HEK293 (cell line): ENCODE data around the gene LRRC8C.

Source experiments
- CTCF ChIA-PET: fragments of 350-600 bp; formaldehyde crosslinking; extraction: SDS; loops from one replicate; lab custom pipeline; 2021; ENCODE audit warnings: antibody characterized with exemption; lab: Yijun Ruan, JAX
- POLR2A ChIA-PET: fragments of 300-600 bp; formaldehyde crosslinking; extraction: SDS; loops from one replicate; lab custom pipeline; 2020; ENCODE audit warnings: antibody characterized with exemption, inconsistent platforms; lab: Yijun Ruan, JAX
- H3K27ac ChIP-seq: fragments of 200-500 bp; sonication (Bioruptor generic); 2 replicates; pipeline ENCODE4 v1.5.1; 2014; ENCODE audit warnings: low read depth, low read length, control low read depth, inconsistent platforms; ENCODE audit errors: extremely low read depth
- H3K36me3 ChIP-seq, 2 experiments: fragments of 200-500 bp in 1 of 2; sonication (Bioruptor generic) in 1 of 2; 1 replicate in 1 of 2; 2 replicates in 1 of 2; pipeline ENCODE4 v1.5.1; 2014 to 2017; ENCODE audit warnings: inconsistent platforms in 2 of 2, low read length in 2 of 2; ENCODE audit not compliant: control insufficient read depth in 2 of 2, insufficient read depth in 1 of 2
- H3K4me1 ChIP-seq: fragments of 200-500 bp; sonication (Bioruptor generic); 2 replicates; pipeline ENCODE4 v1.5.1; 2014; ENCODE audit warnings: mild to moderate bottlenecking, low read length, inconsistent platforms; ENCODE audit not compliant: control insufficient read depth, insufficient read depth
- H3K4me3 ChIP-seq: 2 replicates; pipeline ENCODE4 v1.5.1; 2011; ENCODE audit warnings: low read depth, mild to moderate bottlenecking, control low read depth, low read length, moderate library complexity
- H3K9me3 ChIP-seq: fragments of 200-500 bp; sonication (Bioruptor generic); 2 replicates; pipeline ENCODE4 v1.5.1; 2014; ENCODE audit warnings: low read depth, low read length, inconsistent platforms; ENCODE audit not compliant: control insufficient read depth, insufficient read depth
- BCL11A ChIP-seq: fragments of 450-650 bp; formaldehyde crosslinking; IDR thresholded peaks from 2 replicates; pipeline ENCODE4 v1.5.1; 2016; ENCODE audit warnings: low read depth, missing biosample characterization, missing genetic modification characterization
- GLI4 ChIP-seq: fragments of 450-650 bp; formaldehyde crosslinking; IDR thresholded peaks from 2 replicates; pipeline ENCODE4 v1.5.1; 2016; ENCODE audit warnings: missing biosample characterization, missing genetic modification characterization
- GLIS1 ChIP-seq: fragments of 450-650 bp; formaldehyde crosslinking; IDR thresholded peaks from 2 replicates; pipeline ENCODE4 v1.5.1; 2016; ENCODE audit warnings: missing biosample characterization, missing genetic modification characterization
- KLF8 ChIP-seq: fragments of 450-650 bp; formaldehyde crosslinking; IDR thresholded peaks from 2 replicates; pipeline ENCODE4 v1.5.1; 2016; ENCODE audit warnings: missing biosample characterization, missing genetic modification characterization
- PRDM4 ChIP-seq: fragments of 450-650 bp; formaldehyde crosslinking; IDR thresholded peaks from 2 replicates; pipeline ENCODE4 v1.5.1; 2017; ENCODE audit warnings: missing biosample characterization, missing genetic modification characterization
- ZFP37 ChIP-seq: fragments of 450-650 bp; formaldehyde crosslinking; IDR thresholded peaks from 2 replicates; pipeline ENCODE4 v1.5.1; 2016; ENCODE audit warnings: missing biosample characterization, missing genetic modification characterization
- ZNF19 ChIP-seq: fragments of 450-650 bp; formaldehyde crosslinking; IDR thresholded peaks from 2 replicates; pipeline ENCODE4; 2016; ENCODE audit warnings: missing biosample characterization, missing genetic modification characterization, low read depth
- ZNF23 ChIP-seq: fragments of 450-650 bp; formaldehyde crosslinking; IDR thresholded peaks from 2 replicates; pipeline ENCODE4 v1.5.1; 2016; ENCODE audit warnings: missing biosample characterization, missing genetic modification characterization, borderline replicate concordance
- ZNF354C ChIP-seq: fragments of 450-650 bp; formaldehyde crosslinking; IDR thresholded peaks from 2 replicates; pipeline ENCODE4 v1.5.1; 2016; ENCODE audit warnings: missing biosample characterization, missing genetic modification characterization, low read depth, borderline replicate concordance
- ZNF391 ChIP-seq: fragments of 450-650 bp; formaldehyde crosslinking; IDR thresholded peaks from 2 replicates; pipeline ENCODE4 v1.5.1; 2016; ENCODE audit warnings: low read depth, missing biosample characterization, missing genetic modification characterization, borderline replicate concordance
- ZNF473 ChIP-seq: fragments of 450-650 bp; formaldehyde crosslinking; IDR thresholded peaks from 2 replicates; pipeline ENCODE4 v1.5.1; 2017; ENCODE audit warnings: missing biosample characterization, missing genetic modification characterization
- ZNF488 ChIP-seq: fragments of 450-650 bp; formaldehyde crosslinking; IDR thresholded peaks from 2 replicates; pipeline ENCODE4 v1.5.1; 2016; ENCODE audit warnings: missing biosample characterization, missing genetic modification characterization
- ZNF501 ChIP-seq: fragments of 450-650 bp; formaldehyde crosslinking; IDR thresholded peaks from 2 replicates; pipeline ENCODE4 v1.5.1; 2016; ENCODE audit warnings: missing biosample characterization, missing genetic modification characterization
- ZNF510 ChIP-seq: fragments of 450-650 bp; formaldehyde crosslinking; IDR thresholded peaks from 2 replicates; pipeline ENCODE4 v1.5.1; 2018; ENCODE audit warnings: mild to moderate bottlenecking, missing genetic modification characterization, missing biosample characterization; ENCODE audit not compliant: insufficient replicate concordance
- ZNF571 ChIP-seq: fragments of 450-650 bp; formaldehyde crosslinking; IDR thresholded peaks from 2 replicates; pipeline ENCODE4 v1.5.0; 2017; ENCODE audit warnings: missing biosample characterization, missing genetic modification characterization
- ZNF610 ChIP-seq: fragments of 450-650 bp; formaldehyde crosslinking; IDR thresholded peaks from 2 replicates; pipeline ENCODE4 v1.5.1; 2016; ENCODE audit warnings: missing biosample characterization, missing genetic modification characterization, borderline replicate concordance
- ZNF664 ChIP-seq: fragments of 450-650 bp; formaldehyde crosslinking; IDR thresholded peaks from 2 replicates; pipeline ENCODE4 v1.5.1; 2016; ENCODE audit warnings: missing biosample characterization, missing genetic modification characterization
- ZNF76 ChIP-seq: fragments of 450-650 bp; formaldehyde crosslinking; IDR thresholded peaks from 2 replicates; pipeline ENCODE4; 2016; ENCODE audit warnings: low read depth, missing biosample characterization, missing genetic modification characterization, borderline replicate concordance
- ZNF837 ChIP-seq: fragments of 450-650 bp; formaldehyde crosslinking; IDR thresholded peaks from 2 replicates; pipeline ENCODE4 v1.5.1; 2016; ENCODE audit warnings: missing biosample characterization, missing genetic modification characterization
- ZSCAN23 ChIP-seq: fragments of 450-650 bp; formaldehyde crosslinking; IDR thresholded peaks from 2 replicates; pipeline ENCODE4 v1.5.1; 2016; ENCODE audit warnings: missing biosample characterization, missing genetic modification characterization
- TF ChIP-seq, protein P1 (sequence below): fragments of 450-650 bp; formaldehyde crosslinking; IDR thresholded peaks from 2 replicates; pipeline ENCODE4 v1.5.1; 2016; ENCODE audit warnings: missing biosample characterization, missing genetic modification characterization
- TF ChIP-seq, protein P2 (sequence below): fragments of 450-650 bp; formaldehyde crosslinking; IDR thresholded peaks from 2 replicates; pipeline ENCODE4 v1.5.1; 2017; ENCODE audit warnings: missing biosample characterization, missing genetic modification characterization

LRRC8C gene

DNA sequence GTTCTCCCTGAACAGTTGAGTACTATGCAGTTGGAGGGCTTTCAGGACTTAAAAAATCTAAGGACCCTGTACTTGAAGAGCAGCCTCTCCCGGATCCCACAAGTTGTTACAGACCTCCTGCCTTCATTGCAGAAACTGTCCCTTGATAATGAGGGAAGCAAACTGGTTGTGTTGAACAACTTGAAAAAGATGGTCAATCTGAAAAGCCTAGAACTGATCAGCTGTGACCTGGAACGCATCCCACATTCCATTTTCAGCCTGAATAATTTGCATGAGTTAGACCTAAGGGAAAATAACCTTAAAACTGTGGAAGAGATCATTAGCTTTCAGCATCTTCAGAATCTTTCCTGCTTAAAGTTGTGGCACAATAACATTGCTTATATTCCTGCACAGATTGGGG, 48.7 kb upstream of the LRRC8C start (continued):
- TF ChIP-seq, protein P1, sequence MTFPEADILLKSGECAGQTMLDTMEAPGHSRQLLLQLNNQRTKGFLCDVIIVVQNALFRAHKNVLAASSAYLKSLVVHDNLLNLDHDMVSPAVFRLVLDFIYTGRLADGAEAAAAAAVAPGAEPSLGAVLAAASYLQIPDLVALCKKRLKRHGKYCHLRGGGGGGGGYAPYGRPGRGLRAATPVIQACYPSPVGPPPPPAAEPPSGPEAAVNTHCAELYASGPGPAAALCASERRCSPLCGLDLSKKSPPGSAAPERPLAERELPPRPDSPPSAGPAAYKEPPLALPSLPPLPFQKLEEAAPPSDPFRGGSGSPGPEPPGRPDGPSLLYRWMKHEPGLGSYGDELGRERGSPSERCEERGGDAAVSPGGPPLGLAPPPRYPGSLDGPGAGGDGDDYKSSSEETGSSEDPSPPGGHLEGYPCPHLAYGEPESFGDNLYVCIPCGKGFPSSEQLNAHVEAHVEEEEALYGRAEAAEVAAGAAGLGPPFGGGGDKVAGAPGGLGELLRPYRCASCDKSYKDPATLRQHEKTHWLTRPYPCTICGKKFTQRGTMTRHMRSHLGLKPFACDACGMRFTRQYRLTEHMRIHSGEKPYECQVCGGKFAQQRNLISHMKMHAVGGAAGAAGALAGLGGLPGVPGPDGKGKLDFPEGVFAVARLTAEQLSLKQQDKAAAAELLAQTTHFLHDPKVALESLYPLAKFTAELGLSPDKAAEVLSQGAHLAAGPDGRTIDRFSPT (tag by site-specific recombination): no peak

GRCh38 chr1:89584781-89585180, 48.1 kb upstream of the LRRC8C start:
- TF ChIP-seq ZNF19 (tag by site-specific recombination) (no peak), ZNF664 (tag by site-specific recombination) (peak; percentile 72; the same call in 1 of the 2 replicates), GLIS1 (tag by site-specific recombination) (no peak), KLF8 (tag by site-specific recombination) (no peak), ZNF391 (tag by site-specific recombination) (no peak), ZSCAN23 (tag by site-specific recombination) (no peak), ZNF354C (tag by site-specific recombination) (no peak), ZNF76 (no peak)
- no peaks in the 10 kb centered on the region for H3K4me1 ChIP-seq
- H3K4me3 ChIP-seq: no peak overlapping the region
- H3K27ac ChIP-seq: no peak overlapping the region
- H3K36me3 ChIP-seq: peaks cover 0 to 33% of the 10 kb centered on the region in 2 experiments; a peak in 1 of 3 replicates
- H3K9me3 ChIP-seq: no peaks in the 10 kb centered on the region
- ChIA-PET POLR2A (no interaction called here), CTCF (interaction anchor here (0.7 kb wide), 1 partner anchor 40 kb away, joined by 3 read pairs; no protein-coding TSS in a partner anchor)

DNA sequence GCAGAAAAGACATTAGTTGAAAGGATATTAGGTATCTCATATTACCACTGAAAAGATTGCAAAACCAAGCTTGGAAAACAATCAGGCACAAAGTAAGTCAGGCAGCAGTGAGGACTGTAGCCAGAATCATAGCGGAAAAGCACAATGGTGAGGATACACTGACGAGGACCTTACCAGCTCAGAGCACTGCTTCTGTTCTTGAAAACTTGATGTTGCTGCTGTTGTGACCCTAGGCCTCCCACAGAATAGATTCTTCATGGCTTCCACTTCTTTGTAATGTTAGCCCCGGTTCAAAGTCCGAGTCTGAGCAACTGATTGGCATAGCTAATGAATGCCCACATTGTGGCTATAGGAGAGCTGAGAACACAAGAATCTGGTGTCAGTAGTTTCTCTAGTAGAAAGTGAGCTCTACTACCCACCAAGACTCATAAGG, 45.2 kb upstream of the LRRC8C start:
- Histone ChIP-seq H3K36me3 (peaks cover 0 to 21% of the 10 kb centered on the region in 2 experiments; a peak in 1 of 3 replicates), H3K4me3 (no peak overlapping the region), H3K4me1 (no peaks in the 10 kb centered on the region), H3K9me3 (no peaks in the 10 kb centered on the region), H3K27ac (no peak overlapping the region)
- POLR2A ChIA-PET: no interaction called here
- TF ChIP-seq ZNF473: no peak
- TF ChIP-seq, protein P2, sequence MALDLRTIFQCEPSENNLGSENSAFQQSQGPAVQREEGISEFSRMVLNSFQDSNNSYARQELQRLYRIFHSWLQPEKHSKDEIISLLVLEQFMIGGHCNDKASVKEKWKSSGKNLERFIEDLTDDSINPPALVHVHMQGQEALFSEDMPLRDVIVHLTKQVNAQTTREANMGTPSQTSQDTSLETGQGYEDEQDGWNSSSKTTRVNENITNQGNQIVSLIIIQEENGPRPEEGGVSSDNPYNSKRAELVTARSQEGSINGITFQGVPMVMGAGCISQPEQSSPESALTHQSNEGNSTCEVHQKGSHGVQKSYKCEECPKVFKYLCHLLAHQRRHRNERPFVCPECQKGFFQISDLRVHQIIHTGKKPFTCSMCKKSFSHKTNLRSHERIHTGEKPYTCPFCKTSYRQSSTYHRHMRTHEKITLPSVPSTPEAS (tag by site-specific recombination): no peak
- TF ChIP-seq ZNF510: no peak
- TF ChIP-seq ZNF610 (tag by site-specific recombination): no peak
- TF ChIP-seq GLI4 (tag by site-specific recombination): no peak
- CTCF ChIA-PET: interaction anchor here (0.8 kb wide), 1 partner anchor 9 kb away, joined by 4 read pairs; no protein-coding TSS in a partner anchor

DNA sequence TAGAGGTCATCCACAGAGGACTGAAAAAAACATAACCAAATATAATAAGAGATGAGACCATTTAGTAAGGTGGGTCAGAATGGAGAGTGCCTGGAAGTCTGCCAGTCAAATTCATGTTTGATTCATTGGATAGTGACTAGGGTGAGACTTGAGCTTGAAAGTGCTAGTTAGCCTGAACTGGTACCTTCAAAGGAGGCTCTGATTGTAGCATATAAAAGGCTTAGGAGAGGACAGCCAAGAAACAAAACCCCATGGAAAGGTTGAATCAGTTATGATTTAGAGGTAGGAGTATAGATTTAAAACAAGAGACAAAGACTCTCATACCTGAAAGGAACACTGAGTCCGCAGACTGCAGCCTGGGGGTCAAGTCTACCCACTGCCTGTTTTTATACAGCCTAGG, 44.4 kb upstream of the LRRC8C start:
- ChIA-PET CTCF (interaction anchor here (0.8 kb wide), 1 partner anchor 9 kb away, joined by 4 read pairs; no protein-coding TSS in a partner anchor), POLR2A (no interaction called here)
- TF ChIP-seq BCL11A (tag by site-specific recombination) (no peak), ZNF354C (tag by site-specific recombination) (no peak), PRDM4 (tag by site-specific recombination) (no peak), ZNF23 (tag by site-specific recombination) (no peak), ZNF488 (tag by site-specific recombination) (no peak), ZNF571 (no peak), ZFP37 (tag by site-specific recombination) (no peak), ZNF837 (no peak), ZNF501 (tag by site-specific recombination) (no peak)

More for the DNA sequence above, 44.4 kb upstream of the LRRC8C start:
- Histone ChIP-seq H3K36me3 (peaks cover 0 to 13% of the 10 kb centered on the region in 2 experiments; a peak in 1 of 3 replicates), H3K27ac (no peak overlapping the region), H3K4me1 (no peaks in the 10 kb centered on the region), H3K9me3 (no peaks in the 10 kb centered on the region), H3K4me3 (no peak overlapping the region)
